Transverse colon (tissue), 4 donors: Measurements from ENCODE around the gene MYO9A. TPM values are rescaled to one million over a fixed set of nuclear protein-coding genes. Genes with fewer than 3 reads are reported as not detected.

ENCODE experiments used
- DNase-seq: peaks from one replicate; pipeline ENCODE4 v3.0.0-alpha.2; 2019
- H3K27ac ChIP-seq, 4 donors: fragments of 200-600 bp; sonication (generic); 2 replicates each; pipeline ENCODE4 v1.5.1; 2016 to 2018; ENCODE audit warnings: inconsistent platforms in 4 of 4
- H3K27me3 ChIP-seq: fragments of 200-600 bp; sonication (generic); 2 replicates; pipeline ENCODE4 v1.5.1; 2017; ENCODE audit warnings: inconsistent platforms
- H3K36me3 ChIP-seq, 4 donors: fragments of 200-600 bp; sonication (generic); 2 replicates each; pipeline ENCODE4 v1.5.1; 2017 to 2019; ENCODE audit warnings: inconsistent platforms in 4 of 4
- H3K4me1 ChIP-seq, 4 donors: fragments of 200-600 bp; sonication (generic); 2 replicates each; pipeline ENCODE4 v1.5.1; 2017 to 2020; ENCODE audit warnings: inconsistent platforms in 4 of 4
- H3K4me3 ChIP-seq, 4 donors: fragments of 200-600 bp; sonication (generic); 1 replicate in 1 of 4; 2 replicates in 3 of 4; pipeline versions ENCODE4 v1.5.1 to v1.6.1; 2017 to 2019; ENCODE audit warnings: inconsistent platforms in 4 of 4
- H3K9me3 ChIP-seq, 2 donors: fragments of 200-600 bp; sonication (generic); 2 replicates each; pipeline ENCODE4 v1.5.1; 2017 to 2019; ENCODE audit warnings: inconsistent platforms in 2 of 2
- CTCF ChIP-seq, 5 experiments: fragments of 200-600 bp in 3 of 5; fragments of 450-650 bp in 2 of 5; sonication (generic) in 3 of 5; IDR thresholded peaks; 1 replicate in 2 of 5; 2 replicates in 3 of 5; pipeline ENCODE4 v1.5.1; 2016 to 2017; ENCODE audit warnings: antibody characterized with exemption in 5 of 5, inconsistent platforms in 3 of 5, mild to moderate bottlenecking in 2 of 5, moderate library complexity in 1 of 5
- EP300 ChIP-seq: sonication (generic); formaldehyde crosslinking; IDR thresholded peaks from one replicate; pipeline ENCODE4 v1.6.1; 2017; ENCODE audit warnings: antibody characterized with exemption, low read depth
- POLR2A ChIP-seq: fragments of 450-650 bp; IDR thresholded peaks from one replicate; pipeline ENCODE4 v1.6.1; 2016; ENCODE audit warnings: antibody characterized with exemption, mild to moderate bottlenecking, moderate library complexity
- POLR2AphosphoS5 ChIP-seq, 3 donors: sonication (generic); formaldehyde crosslinking; IDR thresholded peaks; one replicate each; pipeline ENCODE4 v1.6.1; 2016; ENCODE audit warnings: antibody characterized with exemption in 3 of 3
- WGBS, 2 donors: methylation state at CpG; one replicate each; pipeline ENCODE4 v1.1.5; 2018; ENCODE audit warnings: low coverage in 1 of 2; 5-methylcytosine and 5-hydroxymethylcytosine counted together
- in situ Hi-C, 4 donors: fragments of 200-750 bp; cut with MboI; loops; one replicate each; pipeline versions ENCODE4 v1.15.0 to v1.15.1; 2017; ENCODE audit warnings: low sequenced_read_pairs in 3 of 4, low pct_ligation_motif_present in 1 of 4, low pct_unique_long_range_greater_than_20kb in 1 of 4
- intact Hi-C: fragments of 100-400 bp; cut with DNase I; formaldehyde crosslinking; loops from one replicate; pipeline ENCODE4 v1.15.1; 2023; ENCODE audit warnings: low total_unique reads
- total RNA-seq, 4 donors: library from RNA; depleted of rRNA; stranded (reverse); fragments of >200 nt; gene quantifications; one replicate each; pipeline ENCODE4 v1.1.0, GENCODE V29; 2016

MYO9A gene
- total RNA-seq, 4 donors from 2014 or later, result 52.4 to 103 (median 74.2) TPM

DNA sequence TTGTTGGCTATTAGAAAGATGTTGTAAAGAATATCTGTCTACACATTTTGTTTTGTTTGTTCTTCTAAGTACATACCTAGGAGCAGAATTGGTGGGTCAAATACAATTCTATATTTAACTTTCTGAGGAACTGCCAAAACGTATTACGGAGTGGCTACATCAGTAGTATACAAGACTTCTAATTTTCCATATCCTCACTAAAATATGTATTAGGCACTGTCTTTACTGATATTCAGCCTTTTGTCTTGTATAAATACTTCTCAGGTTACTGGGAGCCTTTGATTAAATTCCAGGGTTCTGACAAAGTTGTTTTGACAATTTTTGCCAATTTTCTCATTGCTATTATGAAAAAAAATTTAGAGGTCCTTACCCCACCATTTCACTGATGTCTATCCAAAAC is 160.9 kb downstream of the MYO9A start:
- Histone ChIP-seq H3K9me3 (no peaks in the 10 kb centered on the region), H3K36me3 (peaks cover 0 to 14% (median 0%) of the 10 kb centered on the region in 4 donors), H3K4me3 (no peak overlapping the region), H3K27ac (no peak overlapping the region), H3K27me3 (no peaks in the 10 kb centered on the region), H3K4me1 (no peaks in the 10 kb centered on the region)
- TF ChIP-seq EP300 (no peak), POLR2A (no peak), CTCF (IDR thresholded peaks at IDR 0.05) (no peak), POLR2AphosphoS5 (IDR thresholded peaks at IDR 0.05) (no peak)
- no peak for DNase-seq
- intact Hi-C loops, result no loop called here
- 94 to 100% methylated on average over 2 of the region's 2 CpGs for WGBS, 2 donors
- in situ Hi-C loops, result no loop called here

DNA sequence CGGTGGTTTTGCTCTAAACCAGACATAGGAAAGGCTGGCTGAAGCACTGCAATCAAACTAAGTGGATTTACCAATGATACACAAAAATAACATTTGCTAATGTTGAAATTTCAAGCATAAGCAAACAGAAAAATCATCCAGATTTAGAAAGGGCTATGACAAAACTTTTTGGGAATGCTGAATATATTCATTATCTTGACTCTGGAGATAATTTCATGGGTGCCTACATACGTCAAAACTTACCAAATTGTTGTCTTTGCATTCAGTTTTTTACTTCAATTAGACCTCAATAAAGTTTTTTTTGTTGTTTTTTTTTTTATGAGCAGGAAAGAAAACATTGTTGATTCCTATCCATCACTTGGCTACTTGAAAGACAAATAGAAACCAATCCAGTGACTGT is 166.8 kb downstream of the MYO9A start:
- WGBS, 2 donors, result 96 to 98% methylated on average over 2 of the region's 2 CpGs

DNA sequence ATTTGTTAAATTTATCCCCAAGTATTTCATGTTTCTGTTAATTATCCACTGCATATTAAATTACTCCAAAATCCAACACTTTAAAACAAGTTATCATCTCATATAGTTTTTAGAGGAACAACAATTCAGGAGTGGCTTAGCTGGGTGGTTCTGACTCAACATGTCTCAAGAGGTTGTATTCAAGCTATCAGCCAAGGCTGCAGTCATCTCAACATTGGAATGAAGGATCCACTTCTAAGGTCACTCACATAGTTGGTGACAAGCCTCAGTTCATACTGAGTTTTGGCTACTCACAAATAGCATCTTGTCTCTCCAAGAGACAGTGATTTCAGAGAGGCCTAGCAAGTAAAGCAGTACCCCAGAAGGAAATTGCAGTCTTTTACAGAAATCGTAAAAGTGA is 172.9 kb downstream of the MYO9A start:
- in situ Hi-C loops, result no loop called here
- H3K4me1 ChIP-seq, result no peaks in the 10 kb centered on the region
- peaks cover 0 to under 1% (median 0%) of the 10 kb centered on the region in 4 donors for H3K36me3 ChIP-seq
- H3K27me3 ChIP-seq, result no peaks in the 10 kb centered on the region
- WGBS, 2 donors, result 83 to 100% methylated on average over 1 of the region's 1 CpG
- DNase-seq, result no peak
- no peak overlapping the region for H3K27ac ChIP-seq
- no peak overlapping the region for H3K4me3 ChIP-seq
- intact Hi-C loops, result no loop called here
- no peak for TF ChIP-seq POLR2A
- no peak for TF ChIP-seq POLR2AphosphoS5 (IDR thresholded peaks at IDR 0.05)
- TF ChIP-seq EP300, result no peak
- no peak for TF ChIP-seq CTCF (IDR thresholded peaks at IDR 0.05)
- H3K9me3 ChIP-seq, result no peaks in the 10 kb centered on the region

More for the DNA sequence above, 166.8 kb downstream of the MYO9A start:
- TF ChIP-seq POLR2AphosphoS5 (IDR thresholded peaks at IDR 0.05) (no peak), EP300 (no peak), POLR2A (no peak), CTCF (IDR thresholded peaks at IDR 0.05) (no peak)
- intact Hi-C loops, result no loop called here
- Histone ChIP-seq H3K27ac (no peak overlapping the region), H3K4me3 (no peak overlapping the region), H3K27me3 (no peaks in the 10 kb centered on the region), H3K9me3 (no peaks in the 10 kb centered on the region), H3K4me1 (no peaks in the 10 kb centered on the region), H3K36me3 (peaks cover 0 to 8% (median 0%) of the 10 kb centered on the region in 4 donors)
- in situ Hi-C loops, result no loop called here
- DNase-seq, result no peak

DNA sequence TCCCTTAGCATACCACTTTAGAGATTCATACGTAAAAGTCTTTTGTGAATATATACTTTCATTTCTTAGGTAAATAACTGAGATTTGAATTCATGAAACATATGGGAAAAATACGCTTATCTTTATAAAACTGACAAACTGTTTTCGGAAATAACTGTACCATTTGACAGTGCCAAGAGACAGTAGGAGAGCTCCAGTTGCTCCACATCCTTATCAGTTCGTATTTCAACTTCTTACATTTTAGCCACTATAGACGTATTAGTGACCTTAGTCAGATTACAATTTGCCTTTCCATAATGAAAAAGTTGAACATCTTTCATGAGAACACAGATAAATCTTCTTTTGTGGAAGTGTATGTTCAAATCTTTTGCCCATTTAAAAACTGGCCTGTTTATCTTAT is 174.1 kb downstream of the MYO9A start:
- Histone ChIP-seq H3K27me3 (no peaks in the 10 kb centered on the region), H3K36me3 (peaks cover 0 to 4% (median 0%) of the 10 kb centered on the region in 4 donors), H3K4me1 (no peaks in the 10 kb centered on the region), H3K27ac (no peak overlapping the region), H3K4me3 (no peak overlapping the region), H3K9me3 (no peaks in the 10 kb centered on the region)
- TF ChIP-seq POLR2AphosphoS5 (IDR thresholded peaks at IDR 0.05) (no peak), CTCF (IDR thresholded peaks at IDR 0.05) (no peak), POLR2A (no peak), EP300 (no peak)
- DNase-seq, result no peak
- WGBS, 2 donors, result 94 to 98% methylated on average over 5 of the region's 5 CpGs
- in situ Hi-C loops, result no loop called here
- intact Hi-C loops, result no loop called here
